Nephron progenitor cell (in vitro differentiated cells): ENCODE data around the gene WDR26.

ENCODE experiments used
- DNase-seq: peaks from one replicate; pipeline ENCODE4 v3.0.0; 2021
- H3K27ac Mint-ChIP-seq: 2 replicates; pipeline ENCODE4 v1.8.0; 2021; ENCODE audit warnings: mild to moderate bottlenecking, moderate library complexity, mixed read lengths
- H3K27me3 Mint-ChIP-seq: 2 replicates; pipeline ENCODE4 v1.8.0; 2021; ENCODE audit warnings: mild to moderate bottlenecking, low read depth, mixed read lengths; ENCODE audit not compliant: poor library complexity
- H3K36me3 Mint-ChIP-seq: 2 replicates; pipeline ENCODE4 v1.8.0; 2021; ENCODE audit warnings: low read depth, mixed read lengths
- H3K4me1 Mint-ChIP-seq: 2 replicates; pipeline ENCODE4 v1.8.0; 2021; ENCODE audit warnings: mixed read lengths
- H3K4me3 Mint-ChIP-seq: 2 replicates; pipeline ENCODE4 v1.8.0; 2021; ENCODE audit warnings: mild to moderate bottlenecking, moderate library complexity, mixed read lengths
- H3K9me3 Mint-ChIP-seq: 2 replicates; pipeline ENCODE4 v1.8.0; 2021; ENCODE audit warnings: mild to moderate bottlenecking, moderate library complexity, mixed read lengths
- CTCF ChIP-seq: fragments of 200-600 bp; sonication (generic); IDR thresholded peaks from 2 replicates; pipeline ENCODE4 v1.5.0; 2021; ENCODE audit warnings: antibody characterized with exemption

The WDR26 gene

GRCh38 chr1:224377676-224378006 lies 57.0 kb downstream of the WDR26 start:
- no peaks in the 10 kb centered on the region for H3K9me3 Mint-ChIP-seq
- no peaks in the 10 kb centered on the region for H3K27me3 Mint-ChIP-seq
- no peaks in the 10 kb centered on the region for H3K4me1 Mint-ChIP-seq
- TF ChIP-seq CTCF, result no peak
- peaks cover 75% of the 10 kb centered on the region for H3K36me3 Mint-ChIP-seq
- peak overlapping the region; percentile 25 for H3K27ac Mint-ChIP-seq
- no peak overlapping the region for H3K4me3 Mint-ChIP-seq
- no peak for DNase-seq

GRCh38 chr1:224375059-224375458 lies 59.5 kb downstream of the WDR26 start:
- DNase-seq, result no peak
- Mint-ChIP-seq H3K4me3 (no peak overlapping the region), H3K9me3 (no peaks in the 10 kb centered on the region), H3K27ac (peak overlapping the region; percentile 57), H3K36me3 (peaks cover 92% of the 10 kb centered on the region), H3K4me1 (no peaks in the 10 kb centered on the region), H3K27me3 (no peaks in the 10 kb centered on the region)
- no peak for TF ChIP-seq CTCF

- no peak for TF ChIP-seq CTCF
- Mint-ChIP-seq H3K27me3 (no peaks in the 10 kb centered on the region), H3K4me3 (no peak overlapping the region), H3K36me3 (peaks cover 91% of the 10 kb centered on the region), H3K9me3 (no peaks in the 10 kb centered on the region), H3K27ac (no peak overlapping the region), H3K4me1 (no peaks in the 10 kb centered on the region)
- DNase-seq, result no peak
Observed at GRCh38 chr1:224373008-224373590, 61.5 kb downstream of the WDR26 start.

GRCh38 chr1:224368409-224368808 lies 66.2 kb downstream of the WDR26 start:
- DNase-seq, result no peak
- peaks cover 83% of the 10 kb centered on the region for H3K36me3 Mint-ChIP-seq
- H3K27ac Mint-ChIP-seq, result no peak overlapping the region
- peaks cover 3% of the 10 kb centered on the region for H3K9me3 Mint-ChIP-seq
- no peak overlapping the region for H3K4me3 Mint-ChIP-seq
- H3K4me1 Mint-ChIP-seq, result no peaks in the 10 kb centered on the region
- no peak for TF ChIP-seq CTCF
- H3K27me3 Mint-ChIP-seq, result no peaks in the 10 kb centered on the region

GRCh38 chr1:224359207-224359606 lies 75.4 kb downstream of the WDR26 start:
- Mint-ChIP-seq H3K36me3 (peaks cover 47% of the 10 kb centered on the region), H3K27ac (no peak overlapping the region), H3K4me3 (peak overlapping the region; percentile 90), H3K27me3 (no peaks in the 10 kb centered on the region), H3K4me1 (peaks cover 21% of the 10 kb centered on the region), H3K9me3 (peaks cover 18% of the 10 kb centered on the region)
- DNase-seq, result no peak
- TF ChIP-seq CTCF, result no peak

GRCh38 chr1:224358237-224358636 lies 76.4 kb downstream of the WDR26 start:
- no peak for TF ChIP-seq CTCF
- Mint-ChIP-seq H3K27me3 (no peaks in the 10 kb centered on the region), H3K27ac (no peak overlapping the region), H3K4me1 (peaks cover 21% of the 10 kb centered on the region), H3K4me3 (peak overlapping the region; percentile 90), H3K36me3 (peaks cover 37% of the 10 kb centered on the region), H3K9me3 (peaks cover 18% of the 10 kb centered on the region)
- no peak for DNase-seq
